Ovary (tissue), 9 donors: ENCODE measurements around the gene SP2. TPM values are rescaled to one million over a fixed set of nuclear protein-coding genes. Genes with fewer than 3 reads are reported as not detected.

ENCODE experiments used
- DNase-seq, 5 donors: peaks; one replicate each; pipeline ENCODE4 v3.0.0-alpha.2; 2019 to 2020
- H3K27ac ChIP-seq, 2 donors: fragments of 200-600 bp; one replicate each; pipeline versions ENCODE4 v1.5.1 to v1.8.0; 2019 to 2022
- H3K27me3 ChIP-seq: fragments of 200-600 bp; one replicate; pipeline ENCODE4 v1.8.0; 2022
- H3K36me3 ChIP-seq: fragments of 200-600 bp; sonication (generic); one replicate; pipeline ENCODE4 v1.5.1; 2019
- H3K4me1 ChIP-seq: one replicate; pipeline ENCODE4 v1.8.1; 2013; ENCODE audit warnings: mild to moderate bottlenecking, moderate library complexity; ENCODE audit not compliant: insufficient read depth
- H3K4me3 ChIP-seq: fragments of 200-600 bp; sonication (generic); one replicate; pipeline ENCODE4 v1.5.1; 2017
- H3K9me3 ChIP-seq, 2 donors: fragments of 200-600 bp in 1 of 2; sonication (generic) in 1 of 2; one replicate each; pipeline versions ENCODE4 v1.5.1 to v1.8.1; 2013 to 2019; ENCODE audit warnings: mild to moderate bottlenecking in 1 of 2, moderate library complexity in 1 of 2
- EP300 ChIP-seq: sonication (generic); formaldehyde crosslinking; IDR thresholded peaks from one replicate; pipeline ENCODE4 v1.6.1; 2017; ENCODE audit warnings: antibody characterized with exemption
- POLR2A ChIP-seq: fragments of 450-650 bp; IDR thresholded peaks from one replicate; pipeline ENCODE4 v1.6.1; 2017; ENCODE audit warnings: antibody characterized with exemption, mild to moderate bottlenecking, moderate library complexity
- whole genome bisulfite sequencing, 3 donors: extraction: QIAGEN DNeasy Blood & Tissue Kit in 1 of 3; methylation state at CpG; one replicate each; pipeline versions ENCODE4 v1.1.5 to v1.1.7; 2013 to 2017; 5-methylcytosine and 5-hydroxymethylcytosine counted together
- intact Hi-C, 4 donors: fragments of 100-400 bp; cut with DNase I; formaldehyde crosslinking; loops; one replicate each; pipeline versions ENCODE4 v1.11.0 to v1.15.1; 2022 to 2023
- polyA plus RNA-seq, 2 donors: library from polyadenylated mRNA; stranded (reverse); fragments of 200-250 nt in 1 of 2; fragments of 350-450 nt in 1 of 2; fragmentation: Illumina TruSeq in 1 of 2; extraction: RNeasy Lipid Tissue Mini Kit (QIAGEN cat#74804) in 1 of 2; gene quantifications; one replicate each; pipeline ENCODE4 v1.2.3, GENCODE V29; 2013 to 2014
- total RNA-seq, 7 donors: library from RNA; depleted of rRNA in 2 of 7; stranded (reverse); fragments of >200 nt in 2 of 7; fragmentation: NEBNext Ultra II Directional in 3 of 7; extraction: Animal tissue kit (Norgen Biotek cat#: 25700) in 3 of 7; gene quantifications; one replicate each; pipeline versions ENCODE4 v1.1.0 to v1.2.4, GENCODE V29; 2016 to 2023
- TF ChIP-seq, protein P1 (sequence below), 3 donors: fragments of 450-650 bp in 2 of 3; fragments of 200-600 bp in 1 of 3; IDR thresholded peaks; one replicate each; pipeline versions ENCODE4 v1.5.1 to v1.8.0; 2016 to 2022; ENCODE audit warnings: antibody characterized with exemption in 3 of 3, mild to moderate bottlenecking in 1 of 3
- donor health status: DM: no; HTN: no; CAD: no; lungs with moderate emphysema.
- donor health status: DM: no; HTN: no; CAD: no.
- donor health status: Bipolar disorder and iron deficiency.
- donor health status: DM: yes; HTN: yes; CAD: no.
- donor health status: DM: no; HTN: no; CAD: no.
- donor health status: DM: yes; HTN: yes; CAD: no.

The SP2 gene
- total and polyA plus RNA-seq, 9 donors = 2.6 to 22.5 (median 14.7) TPM

DNA sequence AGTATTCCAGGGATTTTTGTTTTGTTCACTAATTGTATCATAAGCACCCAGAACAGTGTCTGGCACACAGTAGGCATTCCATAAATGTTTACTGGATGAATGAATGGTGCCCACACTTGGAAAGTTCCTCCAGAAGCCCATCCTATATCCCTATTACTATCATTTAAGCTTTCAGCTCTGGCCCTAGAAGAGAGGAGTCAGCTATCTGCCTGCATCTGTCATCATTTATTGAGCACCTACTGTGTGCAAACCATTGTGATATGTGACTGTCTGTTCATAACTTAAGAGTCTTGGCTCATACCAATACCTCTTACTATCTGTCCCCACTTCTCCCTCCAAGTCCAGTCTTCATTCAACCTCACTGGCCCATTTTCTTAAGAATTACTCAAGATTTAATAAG is 25.0 kb upstream of the SP2 start:
- H3K27ac ChIP-seq = no peak overlapping the region
- H3K36me3 ChIP-seq = no peaks in the 10 kb centered on the region
- H3K4me3 ChIP-seq = no peak overlapping the region
- H3K4me1 ChIP-seq = no peaks in the 10 kb centered on the region
- no peaks in the 10 kb centered on the region for H3K9me3 ChIP-seq
- no peaks in the 10 kb centered on the region for H3K27me3 ChIP-seq
- TF ChIP-seq EP300 (no peak), POLR2A (no peak)
- TF ChIP-seq, protein P1, sequence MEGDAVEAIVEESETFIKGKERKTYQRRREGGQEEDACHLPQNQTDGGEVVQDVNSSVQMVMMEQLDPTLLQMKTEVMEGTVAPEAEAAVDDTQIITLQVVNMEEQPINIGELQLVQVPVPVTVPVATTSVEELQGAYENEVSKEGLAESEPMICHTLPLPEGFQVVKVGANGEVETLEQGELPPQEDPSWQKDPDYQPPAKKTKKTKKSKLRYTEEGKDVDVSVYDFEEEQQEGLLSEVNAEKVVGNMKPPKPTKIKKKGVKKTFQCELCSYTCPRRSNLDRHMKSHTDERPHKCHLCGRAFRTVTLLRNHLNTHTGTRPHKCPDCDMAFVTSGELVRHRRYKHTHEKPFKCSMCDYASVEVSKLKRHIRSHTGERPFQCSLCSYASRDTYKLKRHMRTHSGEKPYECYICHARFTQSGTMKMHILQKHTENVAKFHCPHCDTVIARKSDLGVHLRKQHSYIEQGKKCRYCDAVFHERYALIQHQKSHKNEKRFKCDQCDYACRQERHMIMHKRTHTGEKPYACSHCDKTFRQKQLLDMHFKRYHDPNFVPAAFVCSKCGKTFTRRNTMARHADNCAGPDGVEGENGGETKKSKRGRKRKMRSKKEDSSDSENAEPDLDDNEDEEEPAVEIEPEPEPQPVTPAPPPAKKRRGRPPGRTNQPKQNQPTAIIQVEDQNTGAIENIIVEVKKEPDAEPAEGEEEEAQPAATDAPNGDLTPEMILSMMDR (IDR thresholded peaks at IDR 0.05) = no peak
- DNase-seq = no peak
- intact Hi-C loops = no loop called here

DNA sequence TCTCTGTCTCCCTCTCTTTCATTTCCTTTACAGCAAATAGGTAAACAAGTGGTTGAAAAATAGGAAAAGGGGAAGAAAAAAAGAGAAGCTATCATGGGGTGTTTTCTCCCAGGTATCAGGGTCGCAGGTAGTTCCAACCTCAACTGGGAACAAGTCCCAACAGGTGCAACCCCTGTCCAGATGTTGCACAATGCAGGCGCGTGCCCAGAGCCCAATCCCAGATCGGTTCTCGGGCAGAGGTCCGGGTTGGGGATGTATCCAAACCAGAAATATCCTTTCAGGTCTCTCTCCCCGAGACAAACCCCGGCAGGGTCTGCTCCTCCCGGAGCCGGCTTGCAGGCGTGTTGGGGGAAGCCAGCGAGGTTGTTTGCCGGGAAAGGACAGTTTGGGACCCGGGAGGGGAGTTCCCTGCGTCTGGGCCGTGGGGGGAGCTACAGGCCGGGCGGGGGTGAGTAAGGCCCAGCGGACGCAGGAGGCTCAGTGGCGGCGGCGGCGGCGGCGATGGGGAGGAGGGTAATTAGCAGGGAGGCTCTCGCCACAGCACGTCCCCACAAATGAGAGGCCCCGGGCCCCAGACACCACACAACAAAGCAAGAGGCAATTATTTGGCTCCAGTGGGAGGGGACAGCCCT is 23.9 kb upstream of the SP2 start:
- DNase-seq = no peak
- TF ChIP-seq, protein P1 (IDR thresholded peaks at IDR 0.05) = no peak
- TF ChIP-seq POLR2A = no peak
- no peak for TF ChIP-seq EP300
- Histone ChIP-seq H3K4me1 (no peaks in the 10 kb centered on the region), H3K27me3 (no peaks in the 10 kb centered on the region), H3K9me3 (no peaks in the 10 kb centered on the region), H3K36me3 (no peaks in the 10 kb centered on the region), H3K4me3 (no peak overlapping the region), H3K27ac (no peak overlapping the region)
- intact Hi-C loops = no loop called here
- whole genome bisulfite sequencing, 3 donors = 4 to 13% (median 5%) methylated on average over 23 to 29 of the region's 29 CpGs

DNA sequence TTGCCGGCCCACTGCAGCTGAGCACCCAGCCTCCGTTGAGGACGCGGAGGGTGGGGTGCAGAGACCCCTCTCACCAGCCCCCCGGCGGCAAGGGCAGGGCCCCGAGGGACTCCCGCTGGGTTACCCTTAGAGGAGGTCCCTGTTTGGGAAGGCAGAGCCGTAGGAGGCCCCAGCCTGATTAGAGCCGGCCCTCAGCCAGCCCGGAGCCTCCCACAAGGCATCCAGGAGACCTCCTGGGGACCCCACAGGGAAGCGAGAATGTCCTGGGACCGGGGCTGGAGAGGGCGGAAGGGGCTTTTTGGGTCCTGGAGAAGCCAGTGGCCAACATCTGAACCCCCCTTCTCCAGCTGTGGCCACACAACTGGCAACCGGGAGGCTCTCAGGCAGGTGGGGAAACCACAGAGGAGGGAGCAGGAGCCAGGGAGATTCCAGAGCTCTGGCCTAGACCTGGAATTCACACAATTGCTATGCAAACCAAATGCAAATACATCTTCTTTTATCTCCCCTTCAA is 23.3 kb upstream of the SP2 start:
- H3K27ac ChIP-seq = no peak overlapping the region

DNA sequence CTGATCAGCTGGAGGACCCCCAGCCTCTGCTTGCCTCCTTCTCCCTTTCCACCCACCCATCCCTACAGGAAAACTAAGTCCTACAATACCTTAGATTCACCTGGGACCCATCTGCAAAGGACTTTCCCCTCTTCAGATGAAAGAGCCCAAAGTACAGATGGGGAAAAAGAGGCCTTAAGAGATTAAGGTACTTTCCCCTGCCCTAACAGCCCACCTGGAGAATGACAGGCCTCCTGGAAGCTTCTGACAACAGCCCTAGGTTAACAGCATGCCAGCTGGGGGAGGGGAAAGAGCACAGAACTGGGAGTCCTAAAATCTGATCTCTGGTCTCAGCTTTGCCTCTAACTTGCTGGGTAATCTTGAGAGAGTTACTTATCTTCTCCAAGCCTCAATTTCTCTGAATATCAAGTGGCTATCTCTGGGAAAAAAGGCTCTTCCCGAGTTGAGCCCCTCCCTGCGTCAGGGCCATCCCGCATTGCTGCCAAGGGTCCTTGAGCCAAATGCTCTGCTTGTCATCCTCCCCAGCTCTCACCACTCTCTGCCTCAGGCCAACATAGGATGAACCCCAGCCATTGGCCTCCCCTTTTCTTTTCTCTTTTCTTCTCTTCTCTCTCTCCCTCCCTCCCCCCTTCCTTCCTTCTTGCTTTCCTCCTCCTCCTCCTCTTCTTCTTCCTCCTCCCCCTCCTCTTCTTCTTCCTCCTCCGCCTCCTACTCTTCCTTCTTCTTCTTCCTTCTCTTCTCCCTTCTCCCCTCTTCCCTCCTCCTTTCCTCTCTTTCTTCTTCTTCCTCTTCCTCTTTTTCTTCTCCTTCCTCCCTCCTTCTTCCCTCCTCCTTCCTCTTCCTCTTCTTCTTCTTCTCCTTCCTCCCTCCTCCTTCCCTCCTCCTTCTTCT is 22.6 kb upstream of the SP2 start:
- intact Hi-C loops = no loop called here
- no peak overlapping the region for H3K27ac ChIP-seq
- no peaks in the 10 kb centered on the region for H3K36me3 ChIP-seq
- H3K4me3 ChIP-seq = no peak overlapping the region
- WGBS, 3 donors = 39 to 57% (median 53%) methylated on average over 4 of the region's 4 CpGs
- H3K27me3 ChIP-seq = no peaks in the 10 kb centered on the region
- DNase-seq = no peak
- H3K4me1 ChIP-seq = no peaks in the 10 kb centered on the region
- H3K9me3 ChIP-seq = no peaks in the 10 kb centered on the region
- TF ChIP-seq EP300 = no peak
- TF ChIP-seq POLR2A = no peak
- TF ChIP-seq, protein P1 (IDR thresholded peaks at IDR 0.05) = no peak

More for the DNA sequence above, 23.3 kb upstream of the SP2 start:
- Histone ChIP-seq H3K36me3 (no peaks in the 10 kb centered on the region), H3K27me3 (no peaks in the 10 kb centered on the region), H3K9me3 (no peaks in the 10 kb centered on the region), H3K4me3 (no peak overlapping the region), H3K4me1 (no peaks in the 10 kb centered on the region)
- WGBS, 3 donors = 4 to 22% (median 8%) methylated on average over 15 of the region's 15 CpGs
- intact Hi-C loops = no loop called here
- no peak for DNase-seq
- TF ChIP-seq, protein P1 (IDR thresholded peaks at IDR 0.05) = no peak
